Adrenal gland (tissue), 12 donors: ENCODE data around the gene DNTT. TPM values are rescaled to one million over a fixed set of nuclear protein-coding genes. Genes with fewer than 3 reads are reported as not detected.

Experiments used
- DNase-seq, 7 donors: peaks; one replicate each; pipeline ENCODE4 v3.0.0-alpha.2; 2019 to 2020
- H3K27ac ChIP-seq, 5 donors: fragments of 200-600 bp; sonication (generic) in 4 of 5; 1 replicate in 3 of 5; 2 replicates in 2 of 5; pipeline versions ENCODE4 v1.5.1 to v1.8.0; 2016 to 2020; ENCODE audit warnings: mild to moderate bottlenecking in 1 of 5
- H3K27me3 ChIP-seq: fragments of 200-600 bp; 2 replicates; pipeline ENCODE4 v1.8.0; 2021
- H3K36me3 ChIP-seq, 2 donors: fragments of 200-600 bp; replicated peaks in 1 of 2; 1 replicate in 1 of 2; 2 replicates in 1 of 2; pipeline versions ENCODE4 v1.5.1 to v1.8.0; 2018 to 2022
- H3K4me1 ChIP-seq, 2 donors: fragments of 200-600 bp; replicated peaks in 1 of 2; 1 replicate in 1 of 2; 2 replicates in 1 of 2; pipeline versions ENCODE4 v1.5.1 to v1.8.0; 2018 to 2021
- H3K4me3 ChIP-seq, 4 donors: fragments of 200-600 bp; sonication (generic) in 3 of 4; one replicate each; pipeline ENCODE4 v1.5.1; 2016 to 2018
- H3K9me3 ChIP-seq, 3 donors: fragments of 200-600 bp; sonication (generic) in 1 of 3; replicated peaks in 1 of 3; 1 replicate in 2 of 3; 2 replicates in 1 of 3; pipeline versions ENCODE4 v1.5.1 to v1.8.0; 2016 to 2021
- CTCF ChIP-seq, 6 experiments: fragments of 450-650 bp in 4 of 6; fragments of 200-600 bp in 2 of 6; sonication (generic) in 1 of 6; IDR thresholded peaks; 1 replicate in 5 of 6; 2 replicates in 1 of 6; pipeline versions ENCODE4 v1.5.1 to v1.8.0; 2016 to 2021; ENCODE audit warnings: antibody characterized with exemption in 6 of 6, mild to moderate bottlenecking in 2 of 6, moderate library complexity in 1 of 6
- POLR2A ChIP-seq, 2 donors: fragments of 450-650 bp; IDR thresholded peaks; one replicate each; pipeline ENCODE4 v1.6.1; 2017; ENCODE audit warnings: antibody characterized with exemption in 2 of 2, mild to moderate bottlenecking in 2 of 2, moderate library complexity in 1 of 2
- WGBS, 4 donors: extraction: QIAGEN DNeasy Blood & Tissue Kit in 2 of 4; methylation state at CpG; one replicate each; pipeline versions ENCODE4 v1.1.5 to v1.1.7; 2013 to 2017; 5-methylcytosine and 5-hydroxymethylcytosine counted together
- intact Hi-C, 2 donors: fragments of 100-400 bp; cut with DNase I; formaldehyde crosslinking; loops; one replicate each; pipeline versions ENCODE4 v1.14.1 to v1.15.0; 2022 to 2023
- polyA plus RNA-seq, 3 donors: library from polyadenylated mRNA; stranded (reverse); fragments of 200-250 nt in 2 of 3; fragments of 350-450 nt in 1 of 3; fragmentation: Illumina TruSeq in 1 of 3; extraction: RNeasy Lipid Tissue Mini Kit (QIAGEN cat#74804) in 1 of 3; gene quantifications; one replicate each; pipeline ENCODE4 v1.2.3, GENCODE V29; 2013 to 2014
- total RNA-seq, 9 donors: library from RNA; depleted of rRNA in 4 of 9; stranded (reverse); fragments of >200 nt in 4 of 9; fragments of 120-200 nt in 1 of 9; fragmentation: NEBNext Ultra II Directional in 1 of 9; extraction: Animal tissue kit (Norgen Biotek cat#: 25700) in 1 of 9; gene quantifications; one replicate each; pipeline versions ENCODE4 v1.1.0 to v1.2.4, GENCODE V29; 2013 to 2023
- donor health status: healthy with polysubstance abuse.
- donor health status: Bipolar disorder and iron deficiency.
- donor health status: DM: yes; HTN: yes; CAD: no.
- donor health status: DM: no; HTN: no; CAD: no.
- donor health status: DM: no; HTN: no; CAD: no.
- donor health status: DM: yes; HTN: yes; CAD: no.

The DNTT gene
- total and polyA plus RNA-seq, 12 donors = not detected

DNA sequence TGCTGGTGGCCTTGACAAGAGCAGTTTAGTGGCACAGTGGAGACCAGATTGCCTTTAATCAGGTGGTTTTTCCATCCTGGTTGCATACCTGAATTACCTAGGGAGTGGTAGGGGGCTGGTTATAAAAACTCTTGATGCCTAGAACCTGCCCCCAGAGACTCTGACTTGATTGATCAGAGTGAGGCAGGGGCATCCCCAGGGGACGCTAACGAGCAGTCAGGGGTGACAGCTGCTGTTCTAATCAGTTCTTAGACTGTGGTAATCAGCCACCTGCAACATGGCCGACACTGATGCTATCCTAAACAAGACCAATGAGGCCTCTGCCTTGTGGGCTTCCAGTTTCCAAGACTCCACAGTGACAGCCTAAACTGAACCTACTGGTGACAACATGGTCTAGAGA lies 56.5 kb downstream of the DNTT start:
- WGBS, 4 donors = 58 to 67% (median 59%) methylated on average over 3 of the region's 3 CpGs; no CpG with 5 or more reads in 1 of the 4 donors
- Histone ChIP-seq H3K27ac (no peak overlapping the region), H3K4me1 (no peaks in the 10 kb centered on the region), H3K4me3 (no peak overlapping the region), H3K9me3 (no peaks in the 10 kb centered on the region), H3K27me3 (peaks cover 2% of the 10 kb centered on the region), H3K36me3 (no peaks in the 10 kb centered on the region)
- intact Hi-C loops = no loop called here
- TF ChIP-seq CTCF (IDR thresholded peaks at IDR 0.05) (no peak), POLR2A (IDR thresholded peaks at IDR 0.05) (no peak)
- no peak for DNase-seq

- no peaks in the 10 kb centered on the region for H3K36me3 ChIP-seq
- TF ChIP-seq POLR2A (IDR thresholded peaks at IDR 0.05) (no peak), CTCF (IDR thresholded peaks at IDR 0.05) (no peak)
- 81 to 91% (median 84%) methylated on average over 3 of the region's 3 CpGs for WGBS, 4 donors
- no peak for DNase-seq
- no peak overlapping the region for H3K4me3 ChIP-seq
- no peaks in the 10 kb centered on the region for H3K27me3 ChIP-seq
- no peaks in the 10 kb centered on the region for H3K4me1 ChIP-seq
- intact Hi-C loops = no loop called here
- H3K27ac ChIP-seq = no peak overlapping the region
- H3K9me3 ChIP-seq = no peaks in the 10 kb centered on the region
Observed at GRCh38 chr10:96365571-96365970, 61.3 kb downstream of the DNTT start.

GRCh38 chr10:96366508-96366907 lies 62.3 kb downstream of the DNTT start:
- H3K27me3 ChIP-seq = no peaks in the 10 kb centered on the region
- intact Hi-C loops = no loop called here
- no peak overlapping the region for H3K4me3 ChIP-seq
- no peaks in the 10 kb centered on the region for H3K9me3 ChIP-seq
- no peaks in the 10 kb centered on the region for H3K36me3 ChIP-seq
- H3K27ac ChIP-seq = no peak overlapping the region
- TF ChIP-seq CTCF (IDR thresholded peaks at IDR 0.05) (no peak), POLR2A (IDR thresholded peaks at IDR 0.05) (no peak)
- 79 to 86% (median 84%) methylated on average over 3 of the region's 3 CpGs for WGBS, 4 donors
- H3K4me1 ChIP-seq = no peaks in the 10 kb centered on the region
- no peak for DNase-seq

GRCh38 chr10:96367470-96367869 lies 63.2 kb downstream of the DNTT start:
- H3K27me3 ChIP-seq = no peaks in the 10 kb centered on the region
- DNase-seq = no peak
- no peak overlapping the region for H3K27ac ChIP-seq
- no peaks in the 10 kb centered on the region for H3K9me3 ChIP-seq
- H3K4me3 ChIP-seq = no peak overlapping the region
- WGBS, 4 donors = 59 to 77% (median 75%) methylated on average over 4 of the region's 4 CpGs
- intact Hi-C loops = no loop called here
- no peaks in the 10 kb centered on the region for H3K4me1 ChIP-seq
- no peaks in the 10 kb centered on the region for H3K36me3 ChIP-seq
- TF ChIP-seq POLR2A (IDR thresholded peaks at IDR 0.05) (no peak), CTCF (IDR thresholded peaks at IDR 0.05) (no peak)
